Right atrium auricular region (tissue), 2 donors: ENCODE results near the gene NONO. TPM values are rescaled to one million over a fixed set of nuclear protein-coding genes. Genes with fewer than 3 reads are reported as not detected.
A peak's percentile ranks its signal among the peaks of the same experiment; 100 is the strongest.
"Not testable (repeated sequence)": the region's sequence is repeated elsewhere in the genome, so short reads cannot be mapped to it uniquely, and the experiment has no call there.

Source experiments
- DNase-seq: peaks from one replicate; pipeline ENCODE4 v3.0.0-alpha.2; 2019; ENCODE audit warnings: low spot score
- H3K27ac ChIP-seq, 2 donors: fragments of 200-600 bp; sonication (generic); 1 replicate in 1 of 2; 2 replicates in 1 of 2; pipeline ENCODE4 v1.5.1; 2016 to 2019
- H3K27me3 ChIP-seq, 2 donors: fragments of 200-600 bp; sonication (generic); one replicate each; pipeline versions ENCODE4 v1.5.1 to v1.6.0; 2017 to 2019
- H3K36me3 ChIP-seq: fragments of 200-600 bp; sonication (generic); one replicate; pipeline ENCODE4 v1.5.1; 2016
- H3K4me1 ChIP-seq, 2 donors: fragments of 200-600 bp; sonication (generic); one replicate each; pipeline versions ENCODE4 v1.5.1 to v1.6.0; 2017 to 2019
- H3K4me3 ChIP-seq, 2 donors: fragments of 200-600 bp; sonication (generic); 1 replicate in 1 of 2; 2 replicates in 1 of 2; pipeline ENCODE4 v1.5.1; 2017 to 2019; ENCODE audit warnings: mild to moderate bottlenecking in 1 of 2, moderate library complexity in 1 of 2
- H3K9me3 ChIP-seq, 2 donors: fragments of 200-600 bp; sonication (generic); one replicate each; pipeline ENCODE4 v1.5.1; 2019
- CTCF ChIP-seq, 2 donors: fragments of 200-600 bp; sonication (generic); IDR thresholded peaks; one replicate each; pipeline ENCODE4 v1.5.1; 2019; ENCODE audit warnings: antibody characterized with exemption in 2 of 2
- total RNA-seq, 2 donors: library from RNA; depleted of rRNA; stranded (reverse); fragments of >200 nt; gene quantifications; one replicate each; pipeline ENCODE4 v1.1.0, GENCODE V29; 2016

NONO gene
- total RNA-seq, 2 donors from 2014 or later: 110 to 120 TPM

- TF ChIP-seq CTCF (IDR thresholded peaks at IDR 0.05): peak; percentile 24 to 59
- DNase-seq: no peak
- H3K36me3 ChIP-seq: peaks cover 4% of the 10 kb centered on the region
- H3K4me1 ChIP-seq: peaks cover 0 to 15% of the 10 kb centered on the region in 2 donors
- peak overlapping the region; percentile 67 to 69 for H3K4me3 ChIP-seq
- no peaks in the 10 kb centered on the region for H3K27me3 ChIP-seq
- no peaks in the 10 kb centered on the region for H3K9me3 ChIP-seq
- H3K27ac ChIP-seq: peak overlapping the region; percentile 79 to 87
Measured at GRCh38 chrX:71253253-71254091, 30.0 kb upstream of the NONO start.

- Histone ChIP-seq H3K27ac (peak within 1 kb of the TSS; percentile 79 to 87), H3K4me1 (peaks cover 0 to 15% of the 10 kb centered on the region in 2 donors), H3K27me3 (no peaks in the 10 kb centered on the region), H3K36me3 (peaks cover 3% of the 10 kb centered on the region), H3K4me3 (peak within 1 kb of the TSS; percentile 67 to 69), H3K9me3 (no peaks in the 10 kb centered on the region)
- peak; percentile 83 for DNase-seq
- TF ChIP-seq CTCF (IDR thresholded peaks at IDR 0.05): no peak
Measured at GRCh38 chrX:71254092-71254963, 29.1 kb upstream of the NONO start, which contains the start of gene ZMYM3. ZMYM3 (minus strand) TSS chrX:71254140; CDS start chrX:71253255, 885 bp downstream.

DNA sequence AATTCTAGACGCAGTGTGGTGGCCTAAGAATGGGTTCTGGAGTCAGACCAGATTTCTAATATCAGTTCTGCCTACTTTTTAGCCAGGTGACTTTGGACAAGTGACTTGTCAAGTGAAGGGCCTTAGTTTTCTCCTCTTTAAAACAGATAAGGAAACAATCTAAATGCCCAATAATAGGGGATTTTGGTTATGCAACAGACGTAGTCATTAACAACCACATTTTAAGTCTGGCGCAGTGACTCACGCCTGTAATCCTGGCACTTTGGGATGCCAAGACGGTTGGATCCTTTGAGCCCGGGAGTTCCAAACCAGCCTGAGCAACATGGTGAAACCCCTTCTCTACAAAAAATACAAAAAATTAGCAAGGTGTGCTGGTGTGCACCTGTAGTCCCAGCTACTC is 27.4 kb upstream of the NONO start:
- peaks cover 0 to 15% of the 10 kb centered on the region in 2 donors for H3K4me1 ChIP-seq
- no peaks in the 10 kb centered on the region for H3K9me3 ChIP-seq
- H3K4me3 ChIP-seq: no peak overlapping the region
- H3K27me3 ChIP-seq: no peaks in the 10 kb centered on the region
- DNase-seq: no peak
- no peak overlapping the region for H3K27ac ChIP-seq
- no peak for TF ChIP-seq CTCF (IDR thresholded peaks at IDR 0.05)
- H3K36me3 ChIP-seq: no peaks in the 10 kb centered on the region

GRCh38 chrX:71256856-71257255 is 26.6 kb upstream of the NONO start:
- H3K4me3 ChIP-seq: no peak overlapping the region
- H3K9me3 ChIP-seq: no peaks in the 10 kb centered on the region
- DNase-seq: no peak
- no peaks in the 10 kb centered on the region for H3K36me3 ChIP-seq
- TF ChIP-seq CTCF (IDR thresholded peaks at IDR 0.05): no peak
- H3K4me1 ChIP-seq: peaks cover 0 to 15% of the 10 kb centered on the region in 2 donors
- H3K27ac ChIP-seq: no peak overlapping the region
- H3K27me3 ChIP-seq: no peaks in the 10 kb centered on the region

- DNase-seq, H3K9me3 ChIP-seq, H3K36me3 ChIP-seq, H3K4me3 ChIP-seq, H3K27me3 ChIP-seq, H3K4me1 ChIP-seq, H3K27ac ChIP-seq: not testable (repeated sequence)
Measured at GRCh38 chrX:71268624-71269023, 14.8 kb upstream of the NONO start.
